A549 (cell line): ENCODE results near the gene ACIN1.

Experiments
- EP300 ChIP-seq, 2 experiments: fragments of >200 bp; sonication (Bioruptor Twin); formaldehyde crosslinking; IDR thresholded peaks; 2 replicates in 1 of 2; 3 replicates in 1 of 2; pipeline ENCODE4 v1.6.1; 2016 to 2017
- ESRRA ChIP-seq: fragments of 150-350 bp; IDR thresholded peaks from 2 replicates; pipeline ENCODE4 v1.6.1; 2014; ENCODE audit warnings: mild to moderate bottlenecking, low read length, borderline replicate concordance
- FOSB ChIP-seq: fragments of 250-450 bp; sonication (Bioruptor Pico); IDR thresholded peaks from 2 replicates; pipeline ENCODE4 v1.5.0; 2020; ENCODE audit warnings: mild to moderate bottlenecking, moderate library complexity
- HDAC2 ChIP-seq: fragments of 200-600 bp; sonication (generic); IDR thresholded peaks from 2 replicates; pipeline ENCODE4 v1.6.1; 2016
- MAFK ChIP-seq: fragments of 450-650 bp; IDR thresholded peaks from 2 replicates; pipeline ENCODE4 v1.6.1; 2014; ENCODE audit not compliant: partially characterized antibody
- MAZ ChIP-seq: fragments of 150-350 bp; IDR thresholded peaks from 2 replicates; pipeline ENCODE4 v1.6.1; 2014; ENCODE audit warnings: antibody characterized with exemption, low read depth, low read length, borderline replicate concordance
- NPAS2 ChIP-seq: fragments of 250-450 bp; sonication (Bioruptor Pico); IDR thresholded peaks from 2 replicates; pipeline ENCODE4 v1.8.0; 2022; ENCODE audit warnings: mild to moderate bottlenecking, moderate library complexity, borderline replicate concordance
- NR3C1 ChIP-seq: fragments of >200 bp; sonication (Bioruptor Twin); formaldehyde crosslinking; IDR thresholded peaks from 3 replicates; pipeline ENCODE4 v1.6.1; 2017
- POLR2A ChIP-seq: IDR thresholded peaks from 2 replicates; pipeline ENCODE4 v1.6.1; 2012; ENCODE audit warnings: mild to moderate bottlenecking, low read length
- ZFP36 ChIP-seq: fragments of 450-650 bp; IDR thresholded peaks from 2 replicates; pipeline ENCODE4 v1.6.1; 2014; ENCODE audit warnings: borderline replicate concordance; ENCODE audit not compliant: partially characterized antibody
- TF ChIP-seq, protein P1 (sequence below): fragments of >200 bp; sonication (Bioruptor Twin); formaldehyde crosslinking; IDR thresholded peaks from 3 replicates; pipeline ENCODE4 v1.5.1; 2016
- TF ChIP-seq, protein P2 (sequence below): fragments of >200 bp; sonication (Bioruptor Twin); formaldehyde crosslinking; IDR thresholded peaks from 3 replicates; pipeline ENCODE4 v1.6.1; 2016
- TF ChIP-seq, protein P3 (sequence below): fragments of 450-650 bp; IDR thresholded peaks from 2 replicates; pipeline ENCODE4 v1.6.1; 2014; ENCODE audit warnings: antibody characterized with exemption
- TF ChIP-seq, protein P4 (sequence below): IDR thresholded peaks from 2 replicates; pipeline ENCODE4 v1.6.1; 2012

DNA sequence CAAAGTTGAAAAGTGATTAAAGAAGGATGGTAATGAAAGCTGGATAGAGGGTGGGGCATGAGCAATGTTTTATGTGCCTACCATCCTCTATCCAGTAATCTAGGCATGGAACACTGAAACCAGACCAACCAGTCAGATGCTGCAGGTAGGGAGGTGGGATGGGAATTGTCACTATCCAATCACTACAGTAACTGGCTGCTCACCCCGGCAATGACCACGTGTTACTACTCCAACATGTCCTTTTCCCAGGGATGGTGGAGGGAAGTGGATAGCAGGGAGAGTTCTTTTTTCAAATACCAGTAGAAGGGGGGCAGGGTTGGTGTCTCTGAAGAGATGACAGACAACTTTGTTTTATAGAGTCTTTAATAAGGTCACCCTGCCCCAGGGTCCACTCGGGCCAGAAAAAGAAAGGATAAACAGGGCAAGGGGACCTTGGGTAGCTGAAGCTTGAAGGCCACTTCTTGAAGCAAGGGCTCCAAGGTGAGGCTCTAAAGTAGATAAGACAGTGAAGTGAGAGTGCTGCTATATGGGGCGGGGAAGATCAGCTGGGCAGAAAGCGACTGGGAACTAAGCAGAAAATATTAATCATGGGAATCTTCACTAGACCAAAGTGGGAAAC, 22.9 kb downstream of the ACIN1 start:
- TF ChIP-seq MAFK (no peak), ESRRA (no peak), NR3C1 (no peak), EP300 (IDR thresholded peaks at IDR 0.05) (no peak), NPAS2 (CRISPR knock-in tag) (no peak), HDAC2 (no peak), MAZ (no peak), FOSB (no peak), POLR2A (no peak), ZFP36 (no peak)
- TF ChIP-seq, protein P1, sequence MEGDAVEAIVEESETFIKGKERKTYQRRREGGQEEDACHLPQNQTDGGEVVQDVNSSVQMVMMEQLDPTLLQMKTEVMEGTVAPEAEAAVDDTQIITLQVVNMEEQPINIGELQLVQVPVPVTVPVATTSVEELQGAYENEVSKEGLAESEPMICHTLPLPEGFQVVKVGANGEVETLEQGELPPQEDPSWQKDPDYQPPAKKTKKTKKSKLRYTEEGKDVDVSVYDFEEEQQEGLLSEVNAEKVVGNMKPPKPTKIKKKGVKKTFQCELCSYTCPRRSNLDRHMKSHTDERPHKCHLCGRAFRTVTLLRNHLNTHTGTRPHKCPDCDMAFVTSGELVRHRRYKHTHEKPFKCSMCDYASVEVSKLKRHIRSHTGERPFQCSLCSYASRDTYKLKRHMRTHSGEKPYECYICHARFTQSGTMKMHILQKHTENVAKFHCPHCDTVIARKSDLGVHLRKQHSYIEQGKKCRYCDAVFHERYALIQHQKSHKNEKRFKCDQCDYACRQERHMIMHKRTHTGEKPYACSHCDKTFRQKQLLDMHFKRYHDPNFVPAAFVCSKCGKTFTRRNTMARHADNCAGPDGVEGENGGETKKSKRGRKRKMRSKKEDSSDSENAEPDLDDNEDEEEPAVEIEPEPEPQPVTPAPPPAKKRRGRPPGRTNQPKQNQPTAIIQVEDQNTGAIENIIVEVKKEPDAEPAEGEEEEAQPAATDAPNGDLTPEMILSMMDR = no peak
- TF ChIP-seq, protein P2, sequence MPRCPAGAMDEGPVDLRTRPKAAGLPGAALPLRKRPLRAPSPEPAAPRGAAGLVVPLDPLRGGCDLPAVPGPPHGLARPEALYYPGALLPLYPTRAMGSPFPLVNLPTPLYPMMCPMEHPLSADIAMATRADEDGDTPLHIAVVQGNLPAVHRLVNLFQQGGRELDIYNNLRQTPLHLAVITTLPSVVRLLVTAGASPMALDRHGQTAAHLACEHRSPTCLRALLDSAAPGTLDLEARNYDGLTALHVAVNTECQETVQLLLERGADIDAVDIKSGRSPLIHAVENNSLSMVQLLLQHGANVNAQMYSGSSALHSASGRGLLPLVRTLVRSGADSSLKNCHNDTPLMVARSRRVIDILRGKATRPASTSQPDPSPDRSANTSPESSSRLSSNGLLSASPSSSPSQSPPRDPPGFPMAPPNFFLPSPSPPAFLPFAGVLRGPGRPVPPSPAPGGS = no peak
- TF ChIP-seq, protein P3, sequence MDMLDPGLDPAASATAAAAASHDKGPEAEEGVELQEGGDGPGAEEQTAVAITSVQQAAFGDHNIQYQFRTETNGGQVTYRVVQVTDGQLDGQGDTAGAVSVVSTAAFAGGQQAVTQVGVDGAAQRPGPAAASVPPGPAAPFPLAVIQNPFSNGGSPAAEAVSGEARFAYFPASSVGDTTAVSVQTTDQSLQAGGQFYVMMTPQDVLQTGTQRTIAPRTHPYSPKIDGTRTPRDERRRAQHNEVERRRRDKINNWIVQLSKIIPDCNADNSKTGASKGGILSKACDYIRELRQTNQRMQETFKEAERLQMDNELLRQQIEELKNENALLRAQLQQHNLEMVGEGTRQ = no peak
- TF ChIP-seq, protein P4, sequence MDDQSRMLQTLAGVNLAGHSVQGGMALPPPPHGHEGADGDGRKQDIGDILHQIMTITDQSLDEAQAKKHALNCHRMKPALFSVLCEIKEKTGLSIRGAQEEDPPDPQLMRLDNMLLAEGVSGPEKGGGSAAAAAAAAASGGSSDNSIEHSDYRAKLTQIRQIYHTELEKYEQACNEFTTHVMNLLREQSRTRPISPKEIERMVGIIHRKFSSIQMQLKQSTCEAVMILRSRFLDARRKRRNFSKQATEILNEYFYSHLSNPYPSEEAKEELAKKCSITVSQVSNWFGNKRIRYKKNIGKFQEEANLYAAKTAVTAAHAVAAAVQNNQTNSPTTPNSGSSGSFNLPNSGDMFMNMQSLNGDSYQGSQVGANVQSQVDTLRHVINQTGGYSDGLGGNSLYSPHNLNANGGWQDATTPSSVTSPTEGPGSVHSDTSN = no peak
